B cell (primary cell): ENCODE results near the gene CYP17A1. TPM values are rescaled to one million over a fixed set of nuclear protein-coding genes. Genes with fewer than 3 reads are reported as not detected.
"Not testable (repeated sequence)": the region's sequence is repeated elsewhere in the genome, so short reads cannot be mapped to it uniquely, and the experiment has no call there.

ENCODE experiments used
- ATAC-seq: fragments of 200-7000 bp; cut with Tn5 transposase; one replicate; pipeline ENCODE4 v1.10.0; 2021; ENCODE audit warnings: low read depth, mild to moderate bottlenecking, moderate number of reproducible peaks, moderate library complexity
- CTCF ChIA-PET: fragments of 350-600 bp; sonication (Branson Sonifier 250); formaldehyde crosslinking; loops from one replicate; lab custom pipeline; 2021; ENCODE audit warnings: antibody characterized with exemption, inconsistent platforms; lab: Charles Lee
- POLR2A ChIA-PET: fragments of 350-600 bp; sonication (Branson Sonifier 250); formaldehyde crosslinking; loops from one replicate; lab custom pipeline; 2021; ENCODE audit warnings: antibody characterized with exemption; lab: Charles Lee
- DNase-seq: peaks from one replicate; pipeline ENCODE4 v3.0.0; 2013
- H2AFZ ChIP-seq: 2 replicates; pipeline ENCODE4 v1.6.1; 2012; ENCODE audit warnings: mild to moderate bottlenecking, low read depth, low read length; ENCODE audit not compliant: insufficient read depth, poor library complexity, severe bottlenecking
- H3K27ac ChIP-seq, 2 donors: 1 replicate in 1 of 2; 2 replicates in 1 of 2; pipeline ENCODE4 v1.5.1; 2012 to 2013; ENCODE audit warnings: low read length in 2 of 2, mild to moderate bottlenecking in 2 of 2, moderate library complexity in 1 of 2
- H3K27me3 ChIP-seq, 4 experiments: fragments of 200-600 bp in 1 of 4; sonication (generic) in 1 of 4; replicated peaks in 1 of 4; 1 replicate in 2 of 4; 2 replicates in 2 of 4; pipeline versions ENCODE4 v1.6.1 to v1.7.0; 2013 to 2016; ENCODE audit warnings: low read length in 3 of 4, mild to moderate bottlenecking in 2 of 4, mixed read lengths in 1 of 4, moderate library complexity in 1 of 4; ENCODE audit not compliant: insufficient read depth in 4 of 4, control insufficient read depth in 3 of 4; ENCODE audit errors: control extremely low read depth in 1 of 4
- H3K36me3 ChIP-seq, 2 experiments: replicated peaks in 1 of 2; 1 replicate in 1 of 2; 2 replicates in 1 of 2; pipeline versions ENCODE4 v1.6.1 to v1.7.1; 2013; ENCODE audit warnings: low read length in 1 of 2; ENCODE audit not compliant: insufficient read depth in 2 of 2, control insufficient read depth in 1 of 2; ENCODE audit errors: control extremely low read depth in 1 of 2, extremely low read depth in 1 of 2
- H3K4me1 ChIP-seq, 2 donors: fragments of 200-600 bp in 1 of 2; sonication (generic) in 1 of 2; 1 replicate in 1 of 2; 2 replicates in 1 of 2; pipeline versions ENCODE4 v1.5.1 to v1.6.1; 2013 to 2017; ENCODE audit warnings: low read length in 2 of 2; ENCODE audit not compliant: control insufficient read depth in 2 of 2, insufficient read depth in 2 of 2
- H3K4me2 ChIP-seq: replicated peaks from 2 replicates; pipeline ENCODE3; 2012; ENCODE audit warnings: mild to moderate bottlenecking, low read depth, low read length; ENCODE audit not compliant: poor library complexity, severe bottlenecking
- H3K4me3 ChIP-seq, 5 experiments: fragments of 200-600 bp in 1 of 5; sonication (generic) in 1 of 5; 1 replicate in 3 of 5; 2 replicates in 2 of 5; pipeline versions ENCODE4 v1.5.1 to v1.7.0; 2011 to 2016; ENCODE audit warnings: low read length in 4 of 5, mild to moderate bottlenecking in 4 of 5, low read depth in 2 of 5, control low read depth in 1 of 5, moderate library complexity in 1 of 5; ENCODE audit not compliant: insufficient read depth in 1 of 5; ENCODE audit errors: control extremely low read depth in 1 of 5, extremely low read depth in 1 of 5
- H3K79me2 ChIP-seq: fragments of 200-600 bp; sonication (generic); one replicate; pipeline ENCODE4 v1.6.0; 2016; ENCODE audit warnings: low read length; ENCODE audit not compliant: control insufficient read depth, insufficient read depth
- H3K9ac ChIP-seq: fragments of 200-600 bp; sonication (generic); 2 replicates; pipeline ENCODE4 v1.6.1; 2017; ENCODE audit warnings: mild to moderate bottlenecking, low read length, moderate library complexity
- H3K9me3 ChIP-seq, 3 donors: one replicate each; pipeline versions ENCODE4 v1.6.1 to v1.7.1; 2013; ENCODE audit warnings: low read length in 2 of 3; ENCODE audit not compliant: control insufficient read depth in 2 of 3, insufficient read depth in 1 of 3; ENCODE audit errors: control extremely low read depth in 1 of 3
- H4K20me1 ChIP-seq: 2 replicates; pipeline ENCODE4 v1.6.0; 2012; ENCODE audit warnings: mild to moderate bottlenecking, low read length; ENCODE audit not compliant: insufficient read depth, control insufficient read depth, poor library complexity, severe bottlenecking
- H3K27ac Mint-ChIP-seq: one replicate; pipeline ENCODE4 v1.8.0; 2021; ENCODE audit warnings: mixed read lengths
- H3K27me3 Mint-ChIP-seq: one replicate; pipeline ENCODE4 v1.8.0; 2021; ENCODE audit warnings: mixed read lengths
- H3K4me1 Mint-ChIP-seq: one replicate; pipeline ENCODE4 v1.8.0; 2021; ENCODE audit warnings: mixed read lengths
- H3K4me3 Mint-ChIP-seq: one replicate; pipeline ENCODE4 v1.8.0; 2021; ENCODE audit warnings: mixed read lengths
- H3K9me3 Mint-ChIP-seq: one replicate; pipeline ENCODE4 v1.8.0; 2022; ENCODE audit warnings: mixed read lengths; ENCODE audit not compliant: insufficient read depth
- EZH2 ChIP-seq: IDR thresholded peaks from 2 replicates; pipeline ENCODE4 v1.6.1; 2012; ENCODE audit warnings: borderline replicate concordance, low read depth, mild to moderate bottlenecking, moderate library complexity, low read length; ENCODE audit not compliant: insufficient read depth, poor library complexity, severe bottlenecking
- WGBS: methylation state at CpG from one replicate; pipeline ENCODE4 v1.1.5; 2013; ENCODE audit warnings: missing lambda C conversion rate; ENCODE audit not compliant: insufficient coverage; 5-methylcytosine and 5-hydroxymethylcytosine counted together
- intact Hi-C: fragments of 100-400 bp; cut with micrococcal nuclease; formaldehyde crosslinking; loops from one replicate; pipeline ENCODE4 v1.10.0; 2022
- polyA plus RNA-seq: library from polyadenylated mRNA; depleted of rRNA; stranded (reverse); fragments of >200 nt; gene quantifications from 2 replicates; pipeline ENCODE4 v1.2.3, GENCODE V29; 2012
- total RNA-seq, 2 donors: library from RNA; stranded (reverse); fragments of 120-200 nt in 1 of 2; gene quantifications; 1 replicate in 1 of 2; 2 replicates in 1 of 2; pipeline versions ENCODE4 v1.2.3 to v1.2.4, GENCODE V29; 2013 to 2022
- TF ChIP-seq, protein P1 (sequence below): fragments of 200-600 bp; IDR thresholded peaks from one replicate; pipeline ENCODE4 v1.8.0; 2022; ENCODE audit warnings: antibody characterized with exemption, mild to moderate bottlenecking

The CYP17A1 gene
- total and polyA plus RNA-seq, 2 donors (not counting 1 experiment from before 2014, with no cell fraction given), result not detected

DNA sequence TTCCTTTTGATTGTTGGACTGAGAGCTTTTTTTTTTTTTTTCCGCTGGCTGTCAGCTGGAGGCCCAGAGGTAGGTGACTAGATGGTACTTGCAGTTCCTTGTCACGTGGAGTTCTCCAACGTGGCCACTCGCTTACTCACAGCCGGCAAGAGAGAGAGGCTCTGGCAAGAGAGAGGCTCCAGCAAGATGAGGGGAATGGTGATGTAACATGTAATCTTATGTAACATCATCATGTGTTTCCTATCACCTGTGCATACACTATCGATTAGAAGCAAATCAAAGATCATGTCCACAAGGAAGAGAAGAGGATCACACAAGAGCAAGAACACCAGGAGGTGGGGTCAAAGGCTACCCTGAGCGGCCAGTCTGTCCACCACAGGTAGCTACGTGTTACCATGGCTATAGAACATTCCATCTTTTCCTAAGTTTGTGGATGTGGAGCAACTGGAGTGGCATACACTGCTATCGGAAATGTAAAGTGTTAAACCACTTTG lies 12.9 kb upstream of the CYP17A1 start:
- H3K79me2 ChIP-seq, result peaks cover 2% of the 10 kb centered on the region
- no peak for TF ChIP-seq EZH2
- TF ChIP-seq, protein P1, sequence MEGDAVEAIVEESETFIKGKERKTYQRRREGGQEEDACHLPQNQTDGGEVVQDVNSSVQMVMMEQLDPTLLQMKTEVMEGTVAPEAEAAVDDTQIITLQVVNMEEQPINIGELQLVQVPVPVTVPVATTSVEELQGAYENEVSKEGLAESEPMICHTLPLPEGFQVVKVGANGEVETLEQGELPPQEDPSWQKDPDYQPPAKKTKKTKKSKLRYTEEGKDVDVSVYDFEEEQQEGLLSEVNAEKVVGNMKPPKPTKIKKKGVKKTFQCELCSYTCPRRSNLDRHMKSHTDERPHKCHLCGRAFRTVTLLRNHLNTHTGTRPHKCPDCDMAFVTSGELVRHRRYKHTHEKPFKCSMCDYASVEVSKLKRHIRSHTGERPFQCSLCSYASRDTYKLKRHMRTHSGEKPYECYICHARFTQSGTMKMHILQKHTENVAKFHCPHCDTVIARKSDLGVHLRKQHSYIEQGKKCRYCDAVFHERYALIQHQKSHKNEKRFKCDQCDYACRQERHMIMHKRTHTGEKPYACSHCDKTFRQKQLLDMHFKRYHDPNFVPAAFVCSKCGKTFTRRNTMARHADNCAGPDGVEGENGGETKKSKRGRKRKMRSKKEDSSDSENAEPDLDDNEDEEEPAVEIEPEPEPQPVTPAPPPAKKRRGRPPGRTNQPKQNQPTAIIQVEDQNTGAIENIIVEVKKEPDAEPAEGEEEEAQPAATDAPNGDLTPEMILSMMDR, result no peak
- Mint-ChIP-seq H3K4me1 (peaks cover 5% of the 10 kb centered on the region), H3K4me3 (no peak overlapping the region), H3K27me3 (no peaks in the 10 kb centered on the region), H3K27ac (no peak overlapping the region), H3K9me3 (no peaks in the 10 kb centered on the region)
- no peaks in the 10 kb centered on the region for H3K9me3 ChIP-seq
- H3K4me2 ChIP-seq, result no peak overlapping the region
- H3K27ac ChIP-seq, result no peak overlapping the region
- H3K36me3 ChIP-seq, result no peaks in the 10 kb centered on the region
- no peak overlapping the region for H3K4me3 ChIP-seq
- H3K4me1 ChIP-seq, result peaks cover 0 to 8% of the 10 kb centered on the region in 2 donors
- intact Hi-C loops, result no loop called here
- ATAC-seq, result no peak
- WGBS, result 100% methylated on average over 1 of the region's 9 CpGs
- ChIA-PET POLR2A (interaction anchor here (0.5 kb wide), 1 partner anchor 276 kb away, joined by 3 read pairs; no protein-coding TSS in a partner anchor), CTCF (interaction anchor here (0.9 to 1.0 kb wide), 2 partner anchors 14 to 483 kb away, joined by 3 read pairs; no protein-coding TSS in a partner anchor)
- no peak overlapping the region for H2AFZ ChIP-seq
- H4K20me1 ChIP-seq, result no peaks in the 10 kb centered on the region
- H3K27me3 ChIP-seq, result no peaks in the 10 kb centered on the region
- H3K9ac ChIP-seq, result no peak overlapping the region
- no peak for DNase-seq

DNA sequence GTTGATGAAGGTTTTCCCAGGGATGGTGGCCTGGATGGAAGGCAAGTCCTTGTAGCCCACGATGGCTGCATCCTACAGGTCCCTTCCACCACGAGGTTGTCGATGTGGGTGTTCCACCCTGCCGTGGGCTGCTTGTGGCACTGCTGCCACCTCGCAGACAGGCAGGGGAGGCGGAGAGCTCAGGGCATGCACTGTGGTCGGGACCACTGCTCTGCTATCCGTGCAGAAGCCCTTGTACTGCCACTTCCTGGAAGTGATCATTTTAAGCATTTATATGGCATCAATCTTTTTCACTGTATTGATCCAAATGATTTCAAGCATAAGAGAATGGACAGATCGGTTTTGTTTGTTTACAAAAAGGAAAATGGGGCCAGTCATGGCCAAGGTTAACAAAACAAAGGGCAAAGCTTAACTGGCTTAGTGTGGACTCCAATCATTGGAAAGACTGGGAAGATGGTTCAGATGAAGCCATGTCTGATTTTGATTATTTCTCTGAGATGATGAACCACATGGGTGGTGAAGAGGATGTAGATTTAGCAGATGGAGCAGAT lies 8.2 kb upstream of the CYP17A1 start:
- Histone ChIP-seq H4K20me1 (no peaks in the 10 kb centered on the region), H3K9me3 (no peaks in the 10 kb centered on the region), H2AFZ (no peak overlapping the region), H3K27me3 (no peaks in the 10 kb centered on the region), H3K79me2 (no peaks in the 10 kb centered on the region), H3K27ac (no peak overlapping the region), H3K4me2 (no peak overlapping the region), H3K4me1 (no peaks in the 10 kb centered on the region), H3K9ac (no peak overlapping the region), H3K36me3 (no peaks in the 10 kb centered on the region), H3K4me3 (no peak overlapping the region)
- WGBS, result 86% methylated on average over 7 of the region's 9 CpGs
- no peak for TF ChIP-seq EZH2
- TF ChIP-seq, protein P1, result no peak
- ChIA-PET POLR2A (no interaction called here), CTCF (interaction anchor here (0.6 kb wide), 1 partner anchor 402 kb away, joined by 4 read pairs; no protein-coding TSS in a partner anchor)
- Mint-ChIP-seq H3K9me3 (peaks cover 7% of the 10 kb centered on the region), H3K27ac (no peak overlapping the region), H3K4me3 (no peak overlapping the region), H3K4me1 (no peaks in the 10 kb centered on the region), H3K27me3 (peaks cover 19% of the 10 kb centered on the region)
- intact Hi-C loops, result no loop called here
- ATAC-seq (no peak), DNase-seq (no peak)

DNA sequence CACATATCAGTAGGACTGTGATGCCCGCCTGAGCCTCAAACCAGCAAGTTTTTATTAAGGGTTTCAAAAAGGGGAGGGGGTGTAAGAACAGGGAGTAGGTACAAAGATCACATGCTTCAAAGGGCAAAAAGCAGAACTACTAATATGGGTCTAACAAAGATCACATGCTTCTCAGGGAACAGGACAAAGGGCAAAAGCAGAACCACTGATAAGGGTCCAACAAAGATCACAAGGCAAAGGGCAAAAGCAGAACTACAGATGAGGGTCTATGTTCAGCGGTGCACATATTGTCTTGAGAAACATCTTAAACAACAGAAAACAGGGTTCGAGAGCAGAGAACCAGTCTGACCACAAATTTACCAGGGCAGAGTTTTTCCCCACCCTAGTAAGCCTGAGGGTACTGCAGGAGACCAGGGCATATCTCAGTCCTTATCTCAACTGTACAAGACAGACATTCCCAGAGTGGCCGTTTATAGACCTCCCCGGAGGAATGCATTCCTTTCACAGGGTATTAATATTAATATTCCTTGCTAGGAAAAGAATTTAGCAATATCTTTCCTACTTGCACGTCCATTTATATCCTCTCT lies 7.1 kb upstream of the CYP17A1 start:
- no CpG with 5 or more reads among the region's 6 CpGs for WGBS
- not testable (repeated sequence) for H3K4me3 Mint-ChIP-seq

More for the DNA sequence above, 7.1 kb upstream of the CYP17A1 start:
- DNase-seq, H3K79me2 ChIP-seq, H3K4me1 ChIP-seq, H3K9me3 Mint-ChIP-seq, intact Hi-C loops, H3K9me3 ChIP-seq, H2AFZ ChIP-seq, ATAC-seq, H3K36me3 ChIP-seq, POLR2A ChIA-PET, H3K27ac ChIP-seq, H3K4me2 ChIP-seq, H3K27me3 ChIP-seq, H4K20me1 ChIP-seq, H3K9ac ChIP-seq, H3K4me1 Mint-ChIP-seq, H3K27ac Mint-ChIP-seq, H3K4me3 ChIP-seq: not testable (repeated sequence)
- CTCF ChIA-PET, result interaction anchor here (1.5 kb wide), 1 partner anchor 9 kb away, joined by 3 read pairs; no protein-coding TSS in a partner anchor
- peaks cover 26% of the 10 kb centered on the region for H3K27me3 Mint-ChIP-seq
